MM.1S (cell line): ENCODE data around the gene LRRC4C.

Experiments used
- DNase-seq: peaks from one replicate; pipeline ENCODE4 v3.0.0-alpha.2; 2015
- H2AFZ ChIP-seq: fragments of 300-600 bp; sonication (generic); 2 replicates; pipeline ENCODE4 v1.6.0; 2016; ENCODE audit warnings: antibody characterized with exemption, low read length
- H3F3A ChIP-seq: fragments of 300-600 bp; sonication (generic); 2 replicates; pipeline ENCODE4 v1.6.1; 2016; ENCODE audit warnings: mild to moderate bottlenecking, antibody characterized with exemption, low read length, moderate library complexity, mixed read lengths; ENCODE audit not compliant: insufficient read depth
- H3K27ac ChIP-seq: fragments of 300-600 bp; sonication (generic); 2 replicates; pipeline ENCODE4 v1.5.1; 2016; ENCODE audit warnings: mild to moderate bottlenecking, low read length
- H3K27me3 ChIP-seq: fragments of 300-600 bp; sonication (generic); replicated peaks from 2 replicates; pipeline ENCODE4 v1.6.0; 2016; ENCODE audit warnings: low read length; ENCODE audit not compliant: insufficient read depth
- H3K36me3 ChIP-seq: fragments of 300-600 bp; sonication (generic); replicated peaks from 2 replicates; pipeline ENCODE4 v1.6.1; 2016; ENCODE audit warnings: mild to moderate bottlenecking, low read length, mixed read lengths; ENCODE audit not compliant: insufficient read depth
- H3K4me1 ChIP-seq: fragments of 300-600 bp; sonication (generic); 2 replicates; pipeline ENCODE4 v1.6.1; 2016; ENCODE audit warnings: low read length, mixed read lengths
- H3K4me2 ChIP-seq: fragments of 300-600 bp; sonication (generic); 2 replicates; pipeline ENCODE4 v1.6.0; 2016; ENCODE audit warnings: low read depth, low read length
- H3K4me3 ChIP-seq: fragments of 300-600 bp; sonication (generic); 2 replicates; pipeline ENCODE4 v1.5.1; 2016; ENCODE audit warnings: low read length, mixed read lengths
- H3K79me2 ChIP-seq: fragments of 300-600 bp; sonication (generic); 2 replicates; pipeline ENCODE4 v1.6.1; 2016; ENCODE audit warnings: mixed run types, low read length, mixed read lengths
- H3K9ac ChIP-seq: fragments of 300-600 bp; sonication (generic); 2 replicates; pipeline ENCODE4 v1.6.1; 2016; ENCODE audit warnings: low read length, mixed read lengths
- H3K9me2 ChIP-seq: fragments of 300-600 bp; sonication (generic); replicated peaks from 2 replicates; pipeline ENCODE4 v1.6.1; 2016; ENCODE audit warnings: mild to moderate bottlenecking, low read length, mixed read lengths; ENCODE audit not compliant: insufficient read depth
- H3K9me3 ChIP-seq: fragments of 300-600 bp; sonication (generic); replicated peaks from 2 replicates; pipeline ENCODE4 v1.6.1; 2016; ENCODE audit warnings: mild to moderate bottlenecking, low read length, mixed read lengths; ENCODE audit not compliant: insufficient read depth
- H4K20me1 ChIP-seq: fragments of 300-600 bp; sonication (generic); 2 replicates; pipeline ENCODE4 v1.6.1; 2016; ENCODE audit warnings: mild to moderate bottlenecking, low read length, moderate library complexity, mixed read lengths; ENCODE audit not compliant: insufficient read depth
- EZH2 ChIP-seq: fragments of 300-600 bp; sonication (generic); optimal IDR thresholded peaks from 2 replicates; pipeline ENCODE3; 2017; ENCODE audit warnings: low read depth, mild to moderate bottlenecking, antibody characterized with exemption, low read length, mixed read lengths
- EZH2phosphoT487 ChIP-seq: fragments of 300-600 bp; sonication (generic); IDR thresholded peaks from 2 replicates; pipeline ENCODE4 v1.6.1; 2018; ENCODE audit warnings: antibody characterized with exemption, low read length
- TF ChIP-seq, protein P1 (sequence below): fragments of 300-600 bp; sonication (generic); IDR thresholded peaks from 2 replicates; pipeline ENCODE4 v1.5.1; 2016; ENCODE audit warnings: antibody characterized with exemption, low read length, mixed read lengths

The LRRC4C gene

DNA sequence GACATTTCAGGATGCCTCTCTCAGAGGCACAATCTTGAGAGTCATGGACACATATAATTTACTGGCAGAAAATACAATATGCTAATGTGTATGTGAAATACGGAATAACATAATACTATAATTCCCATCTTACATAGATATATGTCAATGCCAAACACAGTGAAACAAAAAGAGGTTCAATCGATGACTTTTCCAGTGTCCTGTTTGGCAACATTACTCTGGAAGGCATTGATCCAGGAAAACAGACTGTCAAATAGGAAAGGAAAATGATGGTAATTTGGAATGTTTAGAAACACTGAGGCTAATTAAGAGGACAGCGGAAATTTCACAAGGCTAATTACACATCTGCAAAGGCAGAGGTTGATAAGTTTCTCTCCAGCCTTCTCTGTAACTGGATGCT is 942.3 kb downstream of the LRRC4C start:
- Histone ChIP-seq H3K4me2 (no peak overlapping the region), H3K36me3 (no peaks in the 10 kb centered on the region), H3K4me3 (no peak overlapping the region), H3K27me3 (no peaks in the 10 kb centered on the region), H3F3A (no peaks in the 10 kb centered on the region), H3K27ac (no peak overlapping the region), H4K20me1 (no peaks in the 10 kb centered on the region), H3K9me3 (no peaks in the 10 kb centered on the region), H3K9ac (no peak overlapping the region), H2AFZ (no peak overlapping the region), H3K4me1 (no peaks in the 10 kb centered on the region), H3K9me2 (no peaks in the 10 kb centered on the region), H3K79me2 (no peaks in the 10 kb centered on the region)
- no peak for TF ChIP-seq EZH2
- TF ChIP-seq EZH2phosphoT487 = no peak
- TF ChIP-seq, protein P1, sequence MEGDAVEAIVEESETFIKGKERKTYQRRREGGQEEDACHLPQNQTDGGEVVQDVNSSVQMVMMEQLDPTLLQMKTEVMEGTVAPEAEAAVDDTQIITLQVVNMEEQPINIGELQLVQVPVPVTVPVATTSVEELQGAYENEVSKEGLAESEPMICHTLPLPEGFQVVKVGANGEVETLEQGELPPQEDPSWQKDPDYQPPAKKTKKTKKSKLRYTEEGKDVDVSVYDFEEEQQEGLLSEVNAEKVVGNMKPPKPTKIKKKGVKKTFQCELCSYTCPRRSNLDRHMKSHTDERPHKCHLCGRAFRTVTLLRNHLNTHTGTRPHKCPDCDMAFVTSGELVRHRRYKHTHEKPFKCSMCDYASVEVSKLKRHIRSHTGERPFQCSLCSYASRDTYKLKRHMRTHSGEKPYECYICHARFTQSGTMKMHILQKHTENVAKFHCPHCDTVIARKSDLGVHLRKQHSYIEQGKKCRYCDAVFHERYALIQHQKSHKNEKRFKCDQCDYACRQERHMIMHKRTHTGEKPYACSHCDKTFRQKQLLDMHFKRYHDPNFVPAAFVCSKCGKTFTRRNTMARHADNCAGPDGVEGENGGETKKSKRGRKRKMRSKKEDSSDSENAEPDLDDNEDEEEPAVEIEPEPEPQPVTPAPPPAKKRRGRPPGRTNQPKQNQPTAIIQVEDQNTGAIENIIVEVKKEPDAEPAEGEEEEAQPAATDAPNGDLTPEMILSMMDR = no peak
- no peak for DNase-seq

DNA sequence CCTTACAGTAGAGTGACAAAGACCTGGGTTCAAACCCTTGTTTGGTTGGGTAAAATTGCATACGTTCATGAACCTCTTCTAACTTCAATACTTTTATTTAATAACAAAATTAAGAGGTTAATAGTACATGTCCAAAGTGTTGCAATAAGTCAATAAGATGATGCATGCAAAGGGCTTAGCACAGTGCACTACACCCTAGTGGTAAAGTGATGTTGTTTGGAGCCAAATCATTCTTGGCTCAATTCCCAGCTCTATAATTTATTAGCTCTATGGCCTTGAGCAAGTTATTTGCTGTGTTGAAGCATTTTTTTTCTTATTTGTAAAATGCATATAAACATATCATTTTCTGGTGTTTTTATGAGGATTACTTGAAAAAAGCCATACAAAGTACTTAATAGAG is 945.3 kb downstream of the LRRC4C start:
- H3K79me2 ChIP-seq = no peaks in the 10 kb centered on the region
- no peaks in the 10 kb centered on the region for H4K20me1 ChIP-seq
- no peak overlapping the region for H3K9ac ChIP-seq
- no peaks in the 10 kb centered on the region for H3K4me1 ChIP-seq
- no peak for DNase-seq
- no peaks in the 10 kb centered on the region for H3K9me2 ChIP-seq
- no peak overlapping the region for H2AFZ ChIP-seq
- no peak overlapping the region for H3K4me2 ChIP-seq
- TF ChIP-seq EZH2 = no peak
- TF ChIP-seq, protein P1 = no peak
- no peak for TF ChIP-seq EZH2phosphoT487
- no peaks in the 10 kb centered on the region for H3F3A ChIP-seq
- no peaks in the 10 kb centered on the region for H3K9me3 ChIP-seq
- no peaks in the 10 kb centered on the region for H3K27me3 ChIP-seq
- no peaks in the 10 kb centered on the region for H3K36me3 ChIP-seq
- H3K4me3 ChIP-seq = no peak overlapping the region
- H3K27ac ChIP-seq = no peak overlapping the region

DNA sequence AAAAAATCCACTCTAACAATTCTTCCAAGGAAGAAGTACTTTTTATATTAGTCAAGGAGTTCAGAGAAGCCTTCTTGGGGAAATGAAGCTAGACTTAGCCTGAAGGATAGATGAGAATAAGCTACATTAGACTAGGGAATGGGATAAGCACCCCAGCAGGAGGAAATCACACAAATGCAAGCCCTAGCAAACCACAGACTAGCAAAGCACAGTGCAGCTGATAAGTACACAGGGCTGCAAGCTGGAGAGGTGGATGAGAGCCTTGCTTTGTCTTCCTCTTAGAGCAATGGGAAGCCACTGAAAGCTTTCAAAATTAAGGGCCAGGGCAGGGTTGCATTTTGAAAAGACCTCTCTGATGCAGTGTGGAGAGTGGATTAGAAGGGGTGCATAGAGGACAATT is 946.2 kb downstream of the LRRC4C start:
- Histone ChIP-seq H3K4me1 (no peaks in the 10 kb centered on the region), H3K9ac (no peak overlapping the region), H3K9me3 (no peaks in the 10 kb centered on the region), H3K4me3 (no peak overlapping the region), H4K20me1 (no peaks in the 10 kb centered on the region), H3K4me2 (no peak overlapping the region), H3K36me3 (no peaks in the 10 kb centered on the region), H3K27me3 (no peaks in the 10 kb centered on the region), H3K79me2 (no peaks in the 10 kb centered on the region), H3K27ac (no peak overlapping the region), H3K9me2 (no peaks in the 10 kb centered on the region), H2AFZ (no peak overlapping the region), H3F3A (no peaks in the 10 kb centered on the region)
- no peak for DNase-seq
- no peak for TF ChIP-seq EZH2phosphoT487
- TF ChIP-seq, protein P1 = no peak
- TF ChIP-seq EZH2 = no peak
